Muscle of leg (tissue), 11 donors: Measurements from ENCODE around the gene SCIMP. TPM values are rescaled to one million over a fixed set of nuclear protein-coding genes. Genes with fewer than 3 reads are reported as not detected.
"Not testable (repeated sequence)": the region's sequence is repeated elsewhere in the genome, so short reads cannot be mapped to it uniquely, and the experiment has no call there.

Experiments used
- DNase-seq: peaks from one replicate; pipeline ENCODE4 v3.0.0; 2013
- H3K27ac ChIP-seq: one replicate; pipeline ENCODE4 v1.5.1; 2013; ENCODE audit warnings: mild to moderate bottlenecking, low read length, control low read depth
- H3K27me3 ChIP-seq: one replicate; pipeline ENCODE4 v1.6.1; 2013; ENCODE audit warnings: low read length; ENCODE audit not compliant: control insufficient read depth, insufficient read depth
- H3K36me3 ChIP-seq: one replicate; pipeline ENCODE4 v1.6.1; 2013; ENCODE audit warnings: low read length; ENCODE audit not compliant: control insufficient read depth, insufficient read depth
- H3K4me1 ChIP-seq: one replicate; pipeline ENCODE4 v1.6.1; 2013; ENCODE audit warnings: low read length; ENCODE audit not compliant: control insufficient read depth, insufficient read depth
- H3K4me3 ChIP-seq: one replicate; pipeline ENCODE4 v1.5.1; 2013; ENCODE audit warnings: low read length, control low read depth
- H3K9me3 ChIP-seq: replicated peaks from 2 replicates; pipeline ENCODE4 v1.6.1; 2013; ENCODE audit warnings: low read depth, low read length; ENCODE audit not compliant: control insufficient read depth
- WGBS: methylation state at CpG from one replicate; pipeline ENCODE4 v1.1.5; 2013; ENCODE audit warnings: missing lambda C conversion rate; ENCODE audit not compliant: insufficient coverage; 5-methylcytosine and 5-hydroxymethylcytosine counted together
- polyA plus RNA-seq, 8 donors: library from polyadenylated mRNA; unstranded; fragments of 120-200 nt; gene quantifications; one replicate each; pipeline versions ENCODE4 v1.2.1 to v1.2.3, GENCODE V29; 2013; ENCODE audit warnings: inconsistent platforms in 1 of 8, low replicate concordance in 1 of 8; ENCODE audit not compliant: insufficient read length in 8 of 8, insufficient read depth in 1 of 8
- total RNA-seq: library from RNA; stranded (reverse); fragments of 120-200 nt; gene quantifications from one replicate; pipeline ENCODE4 v1.2.4, GENCODE V29; 2013

Gene SCIMP
- total and polyA plus RNA-seq, 9 donors, result 0.89 to 1.9 (median 1.1) TPM

GRCh38 chr17:5161793-5162192, 72.9 kb downstream of the SCIMP start:
- H3K4me1 ChIP-seq, H3K27ac ChIP-seq, H3K27me3 ChIP-seq, DNase-seq, H3K36me3 ChIP-seq, H3K9me3 ChIP-seq, H3K4me3 ChIP-seq: not testable (repeated sequence)
- WGBS, result 100% methylated on average over 1 of the region's 3 CpGs

GRCh38 chr17:5160702-5161101, 74.0 kb downstream of the SCIMP start:
- DNase-seq, H3K4me3 ChIP-seq, H3K27me3 ChIP-seq, H3K27ac ChIP-seq, H3K4me1 ChIP-seq, H3K9me3 ChIP-seq, H3K36me3 ChIP-seq: not testable (repeated sequence)
- WGBS, result no CpG with 5 or more reads among the region's 1 CpG

Other genes starting within 250 kb of the SCIMP start
- gene CAMTA2, start 247.2 kb downstream of the SCIMP start, total RNA-seq, result 4.4 TPM
- gene CAMTA2, start 247.2 kb downstream of the SCIMP start, polyA plus RNA-seq, result 10 to 100 TPM; 15.8 to 25.2 (median 22.3) TPM
- gene INCA1, start 237.3 kb downstream of the SCIMP start, total RNA-seq, result 0.93 TPM
- gene INCA1, start 237.3 kb downstream of the SCIMP start, polyA plus RNA-seq, result 1 to 10 TPM; 2.8 to 5.4 (median 4.0) TPM
- gene KIF1C, start 236.9 kb downstream of the SCIMP start, total RNA-seq, result 57.0 TPM
- 100 to 1,000 TPM in 2 of 8 donors, 10 to 100 TPM in 6; 82.5 to 103 (median 95.4) TPM for gene KIF1C, start 236.9 kb downstream of the SCIMP start, polyA plus RNA-seq
- gene SLC52A1, start 199.4 kb downstream of the SCIMP start, total RNA-seq, result 0.04 TPM
- gene SLC52A1, start 199.4 kb downstream of the SCIMP start, polyA plus RNA-seq, result under 1 TPM in 7 of 8 donors, not detected in 1; 0.07 to 0.31 (median 0.12) TPM
- 6.3 TPM for gene ZFP3, start 156.4 kb downstream of the SCIMP start, total RNA-seq
- 10 to 100 TPM in 4 of 8 donors, 1 to 10 TPM in 4; 8.1 to 12.6 (median 10.4) TPM for gene ZFP3, start 156.4 kb downstream of the SCIMP start, polyA plus RNA-seq
- 12.1 TPM for gene ZNF232, start 123.0 kb downstream of the SCIMP start, total RNA-seq
- gene ZNF232, start 123.0 kb downstream of the SCIMP start, polyA plus RNA-seq, result 10 to 100 TPM in 5 of 8 donors, 1 to 10 TPM in 3; 8.4 to 27.4 (median 10.3) TPM
- gene USP6, start 118.8 kb downstream of the SCIMP start, total RNA-seq, result 11.3 TPM
- gene USP6, start 118.8 kb downstream of the SCIMP start, polyA plus RNA-seq, result 10 to 100 TPM in 4 of 8 donors, 1 to 10 TPM in 4; 5.0 to 26.5 (median 11.7) TPM
- 15.2 TPM for gene ZNF594, start 43.0 kb downstream of the SCIMP start, total RNA-seq
- gene ZNF594, start 43.0 kb downstream of the SCIMP start, polyA plus RNA-seq, result 10 to 100 TPM in 1 of 8 donors, 1 to 10 TPM in 7; 6.5 to 11.7 (median 8.4) TPM
- 41.7 TPM for gene RABEP1, start 47.4 kb upstream of the SCIMP start, total RNA-seq
- gene RABEP1, start 47.4 kb upstream of the SCIMP start, polyA plus RNA-seq, result 10 to 100 TPM; 38.2 to 55.6 (median 51.8) TPM
- gene NUP88, start 184.8 kb upstream of the SCIMP start, total RNA-seq, result 61.9 TPM
- gene NUP88, start 184.8 kb upstream of the SCIMP start, polyA plus RNA-seq, result 10 to 100 TPM; 41.0 to 56.9 (median 48.4) TPM
- 50.8 TPM for gene RPAIN, start 185.3 kb upstream of the SCIMP start, total RNA-seq
- gene RPAIN, start 185.3 kb upstream of the SCIMP start, polyA plus RNA-seq, result 10 to 100 TPM; 36.3 to 59.5 (median 45.8) TPM
- 137 TPM for gene C1QBP, start 204.3 kb upstream of the SCIMP start, total RNA-seq
- 100 to 1,000 TPM; 108 to 134 (median 120) TPM for gene C1QBP, start 204.3 kb upstream of the SCIMP start, polyA plus RNA-seq
- 5.5 TPM for gene DHX33, start 234.1 kb upstream of the SCIMP start, total RNA-seq
- gene DHX33, start 234.1 kb upstream of the SCIMP start, polyA plus RNA-seq, result 10 to 100 TPM in 7 of 8 donors, 1 to 10 TPM in 1; 10.0 to 14.5 (median 11.1) TPM